HG03520 (cell line): ENCODE results near the gene CYSLTR1.
A peak's percentile ranks its signal among the peaks of the same experiment; 100 is the strongest.
"Not testable (repeated sequence)": the region's sequence is repeated elsewhere in the genome, so short reads cannot be mapped to it uniquely, and the experiment has no call there.

Source experiments
- ATAC-seq: cut with Tn5 transposase; IDR thresholded peaks from one replicate; pipeline ENCODE4 v1.9.1; 2021; ENCODE audit warnings: mild to moderate bottlenecking, moderate library complexity; ENCODE audit not compliant: unreplicated experiment

The CYSLTR1 gene, protein sequence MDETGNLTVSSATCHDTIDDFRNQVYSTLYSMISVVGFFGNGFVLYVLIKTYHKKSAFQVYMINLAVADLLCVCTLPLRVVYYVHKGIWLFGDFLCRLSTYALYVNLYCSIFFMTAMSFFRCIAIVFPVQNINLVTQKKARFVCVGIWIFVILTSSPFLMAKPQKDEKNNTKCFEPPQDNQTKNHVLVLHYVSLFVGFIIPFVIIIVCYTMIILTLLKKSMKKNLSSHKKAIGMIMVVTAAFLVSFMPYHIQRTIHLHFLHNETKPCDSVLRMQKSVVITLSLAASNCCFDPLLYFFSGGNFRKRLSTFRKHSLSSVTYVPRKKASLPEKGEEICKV

GRCh38 chrX:78327370-78328086, at the start of gene CYSLTR1:
Gene CYSLTR1 (minus strand): TSS chrX:78327611. CDS start chrX:78273746, 53,865 bp downstream.
- ATAC-seq = peak; percentile 31

GRCh38 chrX:78377186-78377585, 49.8 kb upstream of the CYSLTR1 start:
- ATAC-seq = no peak

GRCh38 chrX:78375894-78376293, 48.5 kb upstream of the CYSLTR1 start:
- ATAC-seq = peak; percentile 46

GRCh38 chrX:78366576-78366975, 39.2 kb upstream of the CYSLTR1 start:
- no peak for ATAC-seq

DNA sequence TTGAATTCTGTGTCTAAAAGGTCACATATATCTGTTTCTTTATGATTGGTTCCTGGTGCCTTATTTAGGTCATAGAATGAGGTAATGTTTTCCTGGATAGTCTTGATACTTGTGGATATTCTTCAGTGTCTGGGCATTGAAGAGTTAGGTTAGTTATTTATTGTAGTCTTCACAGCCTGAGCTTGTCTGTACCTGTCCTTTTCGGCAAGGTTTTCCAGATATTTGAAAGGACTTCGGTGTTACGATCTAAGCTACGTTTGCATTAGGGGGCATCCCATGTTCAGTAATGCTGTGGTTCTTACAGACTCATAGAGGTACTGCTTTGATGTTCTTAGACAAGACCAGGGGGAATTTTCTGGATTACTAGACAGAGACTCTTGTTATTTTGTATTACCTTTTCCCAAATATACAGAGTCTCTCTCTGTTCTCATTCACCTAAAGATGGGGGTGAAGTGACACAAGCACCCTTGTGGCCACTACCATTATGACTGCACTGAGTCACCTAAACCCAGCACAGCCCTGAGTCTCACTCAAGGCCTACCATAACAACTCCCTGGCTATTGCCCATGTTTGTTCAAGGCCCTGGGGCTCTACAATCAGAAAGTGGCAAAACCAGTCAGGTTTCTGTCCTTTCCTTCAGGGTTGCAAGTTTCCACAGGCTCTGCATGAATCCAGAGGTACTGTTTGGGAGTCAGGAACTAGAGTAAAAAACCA, 30.1 kb upstream of the CYSLTR1 start:
- no peak for ATAC-seq

DNA sequence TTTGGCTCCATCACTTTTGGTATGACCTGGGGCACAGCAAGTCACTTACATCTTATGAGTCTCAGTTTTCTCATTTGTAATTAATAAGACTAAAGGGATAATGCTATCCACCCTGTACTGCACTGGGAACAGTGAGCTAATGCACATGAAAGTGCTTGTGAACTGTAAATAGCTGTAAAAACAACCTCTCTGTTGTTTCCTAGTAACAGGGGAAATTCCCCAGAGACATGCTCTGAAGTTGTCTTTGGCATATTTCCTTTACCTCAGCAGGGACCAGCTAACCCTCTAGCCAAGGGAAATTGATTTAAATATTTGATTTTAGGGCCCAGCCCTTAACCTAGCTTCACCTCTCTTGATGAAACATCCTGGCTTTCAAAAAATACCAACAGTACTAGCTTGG, 6.1 kb upstream of the CYSLTR1 start:
- peak; percentile 67 for ATAC-seq

DNA sequence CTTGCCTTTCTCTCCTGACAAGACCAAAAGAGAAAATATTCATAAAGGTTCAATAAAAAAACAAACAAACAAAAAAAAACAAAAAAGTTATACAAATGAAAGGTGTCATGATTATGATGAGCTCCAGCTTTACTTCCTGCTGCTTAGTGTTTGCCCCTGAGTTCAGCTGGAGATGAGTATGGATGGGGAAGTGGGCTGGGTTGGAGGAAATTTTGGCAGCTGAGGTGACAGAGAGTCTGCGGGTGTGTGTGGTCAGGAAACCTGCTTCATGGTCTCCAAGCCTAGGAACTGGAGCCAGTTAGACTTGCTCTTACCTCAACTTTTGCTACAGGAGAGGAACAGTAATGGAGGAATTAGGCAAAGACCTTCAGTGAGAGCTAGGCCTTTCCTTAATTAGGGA, 4.3 kb upstream of the CYSLTR1 start:
- ATAC-seq = no peak

DNA sequence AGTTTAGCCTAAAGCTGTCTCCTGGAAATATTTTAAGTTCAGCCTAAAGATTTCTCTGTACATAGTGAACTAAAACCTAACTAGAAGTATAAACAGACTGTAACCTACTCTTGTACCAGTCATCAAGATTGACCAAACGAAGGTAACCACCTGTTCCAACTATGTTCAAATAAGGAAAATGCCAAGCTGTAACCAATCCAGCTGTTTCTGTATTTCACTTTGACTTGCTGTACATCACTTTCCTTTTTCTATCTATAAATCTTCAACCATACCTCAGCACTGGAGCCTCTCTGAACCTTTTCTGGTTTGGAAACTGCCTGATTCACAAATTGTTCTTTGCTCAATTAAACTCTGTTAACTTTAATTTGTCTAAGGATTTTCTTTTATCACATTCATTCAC, 3.1 kb upstream of the CYSLTR1 start:
- no peak for ATAC-seq

DNA sequence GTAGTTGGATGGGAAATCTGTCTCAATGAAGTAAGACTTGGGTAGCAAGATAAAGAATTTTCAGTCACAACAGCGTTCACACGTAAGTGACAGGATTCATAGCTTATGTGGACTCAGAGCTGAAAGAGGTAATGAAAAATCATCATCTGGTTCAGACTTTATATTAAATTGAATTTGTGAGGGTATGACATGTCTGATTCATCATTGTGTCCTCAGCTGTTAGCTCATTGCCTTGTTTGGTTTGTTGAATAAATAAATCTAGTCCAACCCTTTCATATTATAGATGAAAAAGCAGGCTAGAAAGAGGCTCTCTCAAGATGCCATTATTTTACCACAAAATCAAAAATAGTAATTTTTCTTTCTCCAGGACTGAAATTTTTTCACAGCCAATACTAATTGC, 2.7 kb upstream of the CYSLTR1 start:
- ATAC-seq = no peak

- no peak for ATAC-seq
Measured at GRCh38 chrX:78329486-78329885, 2.1 kb upstream of the CYSLTR1 start.

GRCh38 chrX:78326401-78326800, 1.0 kb downstream of the CYSLTR1 start:
- ATAC-seq = no peak

- ATAC-seq = no peak
Measured at GRCh38 chrX:78322863-78323262, 4.5 kb downstream of the CYSLTR1 start.

DNA sequence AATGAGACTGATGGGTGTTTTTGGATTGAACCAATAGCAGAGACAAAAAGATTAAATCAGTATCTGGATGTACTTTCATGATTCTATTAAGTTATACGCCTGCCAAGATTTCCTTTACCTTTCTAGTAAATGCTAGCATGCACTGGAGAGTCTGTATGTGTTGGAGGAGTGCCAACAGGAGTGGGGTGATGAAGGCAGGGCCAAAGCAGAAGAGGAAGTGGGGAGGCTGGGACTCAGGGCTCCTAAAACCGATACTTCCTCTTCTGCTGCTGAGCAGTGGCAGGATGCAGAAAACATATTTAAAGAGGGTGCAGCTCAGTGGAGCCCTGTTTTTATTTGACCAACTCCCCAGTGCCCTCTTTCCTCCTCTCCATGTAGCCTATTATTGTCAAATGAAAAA, 5.6 kb downstream of the CYSLTR1 start:
- peak; percentile 93 for ATAC-seq

DNA sequence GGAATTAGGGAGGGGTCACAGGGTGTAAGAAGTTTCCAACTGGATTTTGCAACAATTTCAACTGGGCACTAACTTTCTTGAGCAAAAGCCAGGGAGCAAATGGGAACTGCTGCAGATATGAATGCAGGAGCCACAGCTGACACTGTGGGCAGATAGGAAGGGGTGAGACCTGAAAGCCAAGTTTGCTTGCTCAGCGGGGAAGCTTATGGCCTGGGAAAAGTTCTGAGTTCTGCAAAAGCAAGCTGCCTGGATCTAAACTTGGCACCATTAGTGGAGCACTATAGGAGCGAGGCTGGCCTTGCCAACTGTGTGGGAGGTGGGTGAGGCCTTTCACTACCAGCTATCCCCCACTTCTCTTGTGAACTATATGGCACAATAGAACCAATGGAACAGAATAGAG, 11.1 kb downstream of the CYSLTR1 start:
- no peak for ATAC-seq

GRCh38 chrX:78315745-78316144, 11.7 kb downstream of the CYSLTR1 start:
- no peak for ATAC-seq

DNA sequence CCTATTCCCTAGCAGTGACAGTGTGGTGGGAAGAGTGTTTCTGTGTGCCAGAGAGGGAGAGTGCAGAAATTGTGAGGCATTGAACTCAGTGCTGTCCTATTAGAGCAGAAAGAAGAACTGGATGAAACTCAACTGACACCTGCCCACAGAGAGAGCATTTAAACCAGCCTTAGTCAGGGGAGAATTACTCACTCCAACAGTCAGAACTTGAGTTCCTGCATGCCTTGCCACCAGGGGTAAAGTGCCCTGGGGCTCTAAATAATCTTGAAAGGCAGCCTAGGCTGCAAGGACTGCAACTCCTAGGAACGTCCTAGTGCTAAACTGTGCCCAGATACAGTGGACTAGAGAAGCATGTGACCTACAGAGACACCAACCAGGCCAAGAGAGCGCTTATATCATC, 12.8 kb downstream of the CYSLTR1 start:
- peak; percentile 60 for ATAC-seq

DNA sequence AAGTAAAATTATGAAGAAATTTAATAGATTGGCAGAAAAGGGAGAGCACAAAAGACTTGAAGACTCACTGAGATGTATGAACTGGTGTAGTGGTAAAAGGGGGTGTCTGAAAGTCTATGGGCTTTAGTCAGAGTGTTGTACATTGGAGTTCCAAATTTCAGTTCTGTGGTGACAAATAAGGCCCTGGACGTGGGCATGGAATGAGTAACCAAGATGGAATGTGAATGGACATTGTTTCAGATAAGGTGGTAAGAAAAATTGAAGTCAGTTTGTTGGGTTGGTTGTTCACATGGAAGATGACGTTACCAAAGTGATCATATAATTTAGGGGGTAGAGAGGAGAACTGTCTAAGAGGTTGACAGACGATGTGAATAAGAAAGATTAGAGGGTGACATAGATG, 13.9 kb downstream of the CYSLTR1 start:
- no peak for ATAC-seq

DNA sequence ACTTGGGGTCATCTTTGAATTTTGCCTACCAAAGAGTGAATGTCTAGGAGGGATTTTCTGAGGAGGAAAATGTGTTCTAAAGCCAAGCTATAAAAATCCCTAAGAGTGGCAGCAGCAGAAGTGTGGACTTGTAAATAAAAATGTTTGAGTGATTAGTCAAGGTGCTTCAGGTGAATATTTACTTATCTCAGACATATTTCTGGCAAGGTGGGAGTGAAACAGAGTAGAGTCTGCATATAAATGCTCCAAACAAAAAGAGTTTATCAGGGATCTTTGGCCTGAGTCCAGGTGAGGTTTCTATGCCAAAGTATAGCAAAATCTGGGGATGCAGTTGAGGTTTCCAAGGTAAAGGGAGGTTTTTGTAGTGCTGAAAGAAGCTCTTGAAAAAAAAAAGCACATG, 19.7 kb downstream of the CYSLTR1 start:
- no peak for ATAC-seq

- no peak for ATAC-seq
Measured at GRCh38 chrX:78303086-78303485, 24.3 kb downstream of the CYSLTR1 start.

DNA sequence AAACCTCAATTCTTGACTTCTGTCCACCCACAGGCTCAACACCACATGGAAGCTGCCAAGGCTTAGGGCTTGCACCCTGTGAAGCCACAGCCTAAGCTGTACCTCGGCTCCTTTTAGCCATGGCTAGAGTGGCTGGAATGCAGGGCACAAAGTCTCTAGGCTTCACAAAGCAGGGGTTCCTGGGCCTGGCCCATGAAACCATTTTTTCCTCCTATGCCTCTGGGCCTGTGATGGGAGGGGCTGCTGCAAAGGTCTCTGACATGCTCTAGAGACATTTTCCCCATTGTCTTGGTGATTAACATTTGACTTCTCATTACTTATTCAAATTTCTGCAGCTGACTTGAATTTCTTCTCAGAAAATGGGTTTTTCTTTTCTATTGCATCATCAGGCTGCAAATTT, 26.5 kb downstream of the CYSLTR1 start:
- ATAC-seq = not testable (repeated sequence)

DNA sequence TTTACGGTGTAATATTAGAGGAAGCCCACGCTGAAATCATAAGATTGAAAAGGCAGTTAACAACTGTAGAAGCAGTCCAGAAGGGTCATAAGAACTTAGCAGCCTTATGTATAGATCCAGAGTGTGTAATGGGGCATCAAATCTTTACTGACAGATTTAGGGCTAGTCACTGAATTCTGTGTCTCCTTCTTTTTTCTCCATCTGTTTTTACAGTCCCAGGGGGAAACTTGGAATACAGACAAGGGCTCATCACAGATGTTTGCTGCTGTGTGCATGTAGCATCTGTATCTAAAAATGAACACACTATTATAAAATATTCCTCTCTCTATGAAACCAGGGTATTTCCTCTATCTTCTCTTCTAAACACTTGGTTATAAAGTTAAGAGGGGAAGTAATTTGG, 43.9 kb downstream of the CYSLTR1 start:
- ATAC-seq = no peak

DNA sequence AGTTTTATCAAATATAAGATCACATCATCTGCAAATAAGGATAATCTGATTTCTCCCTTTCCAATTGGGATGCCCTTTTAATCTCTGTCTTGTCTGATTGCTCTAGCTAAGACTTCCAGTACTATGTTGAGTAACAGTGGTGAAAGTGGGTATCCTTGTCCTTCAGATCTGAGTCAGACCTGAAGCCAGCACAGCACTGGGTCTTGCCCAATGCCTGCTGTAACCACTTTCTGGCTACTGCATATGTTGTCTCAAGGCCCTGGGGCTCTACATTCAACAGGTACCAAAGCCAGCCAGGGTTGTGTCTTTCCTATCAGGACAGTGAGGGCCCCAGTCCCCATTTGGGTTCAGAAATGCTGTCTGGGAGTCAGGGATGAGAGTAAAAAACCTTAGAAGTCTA, 90.3 kb downstream of the CYSLTR1 start:
- no peak for ATAC-seq
